GM15510 (cell line): ENCODE data around the gene LMO7.

Experiments used
- POLR2A ChIP-seq: IDR thresholded peaks from 3 replicates; pipeline ENCODE4 v1.6.1; 2011; ENCODE audit warnings: borderline replicate concordance; ENCODE audit not compliant: insufficient read length; ENCODE audit errors: extremely low read depth

Gene LMO7

DNA sequence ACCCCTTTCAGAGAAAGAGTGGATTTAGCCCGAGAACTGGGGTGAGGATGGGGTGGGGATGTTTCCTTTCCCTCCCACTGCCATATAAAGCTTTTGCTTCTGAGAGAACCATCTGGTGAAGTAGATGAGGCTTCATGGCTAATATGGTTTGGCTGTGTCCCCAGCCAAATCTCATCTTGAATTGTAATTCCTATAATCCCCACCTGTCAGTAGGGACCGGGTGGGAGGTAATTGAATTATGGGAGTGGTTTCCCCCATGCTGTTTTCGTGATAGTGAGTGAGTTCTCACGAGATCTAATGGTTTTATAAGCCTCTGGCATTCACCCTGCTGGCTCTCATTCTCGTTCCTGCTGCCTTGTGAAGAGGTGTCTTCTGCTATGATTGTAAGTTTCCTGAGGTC is 270.9 kb downstream of the LMO7 start:
- TF ChIP-seq POLR2A, result no peak

DNA sequence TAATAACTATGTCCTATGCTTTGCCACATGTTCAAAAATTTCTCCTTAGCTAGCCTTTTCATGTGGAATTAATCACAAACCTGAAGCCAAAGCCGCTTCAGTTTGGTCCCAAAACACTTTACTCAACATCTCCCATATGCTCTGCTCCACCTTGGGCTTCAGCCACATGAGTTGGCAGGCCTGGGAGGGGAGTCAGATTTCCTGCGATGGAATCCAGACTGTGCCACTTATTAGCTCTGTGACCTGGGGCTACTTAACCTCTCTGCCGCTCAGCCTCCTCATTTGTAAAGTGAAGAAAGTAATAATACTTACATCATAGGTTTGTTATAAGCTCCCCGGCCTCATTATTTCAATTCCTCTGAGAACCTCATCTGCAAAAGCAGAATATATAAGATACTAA is 272.0 kb downstream of the LMO7 start:
- TF ChIP-seq POLR2A, result no peak
